Measurements from ENCODE around the gene ID1. TPM values are rescaled to one million over a fixed set of nuclear protein-coding genes. Genes with fewer than 3 reads are reported as not detected.
"Not testable (repeated sequence)": the region's sequence is repeated elsewhere in the genome, so short reads cannot be mapped to it uniquely, and the experiment has no call there.

ID1 gene
- polyA plus RNA-seq, 3 donors = 82.2 to 436 (median 301) TPM

GRCh38 chr20:31572042-31572700 lies 32.9 kb upstream of the ID1 start:
- peak overlapping the region; percentile 95 for H3K27ac ChIP-seq (ENCODE audit: low read depth, low read length)
- 23 to 27% (median 25%) methylated on average over 17 of the region's 17 CpGs for WGBS, 3 donors

DNA sequence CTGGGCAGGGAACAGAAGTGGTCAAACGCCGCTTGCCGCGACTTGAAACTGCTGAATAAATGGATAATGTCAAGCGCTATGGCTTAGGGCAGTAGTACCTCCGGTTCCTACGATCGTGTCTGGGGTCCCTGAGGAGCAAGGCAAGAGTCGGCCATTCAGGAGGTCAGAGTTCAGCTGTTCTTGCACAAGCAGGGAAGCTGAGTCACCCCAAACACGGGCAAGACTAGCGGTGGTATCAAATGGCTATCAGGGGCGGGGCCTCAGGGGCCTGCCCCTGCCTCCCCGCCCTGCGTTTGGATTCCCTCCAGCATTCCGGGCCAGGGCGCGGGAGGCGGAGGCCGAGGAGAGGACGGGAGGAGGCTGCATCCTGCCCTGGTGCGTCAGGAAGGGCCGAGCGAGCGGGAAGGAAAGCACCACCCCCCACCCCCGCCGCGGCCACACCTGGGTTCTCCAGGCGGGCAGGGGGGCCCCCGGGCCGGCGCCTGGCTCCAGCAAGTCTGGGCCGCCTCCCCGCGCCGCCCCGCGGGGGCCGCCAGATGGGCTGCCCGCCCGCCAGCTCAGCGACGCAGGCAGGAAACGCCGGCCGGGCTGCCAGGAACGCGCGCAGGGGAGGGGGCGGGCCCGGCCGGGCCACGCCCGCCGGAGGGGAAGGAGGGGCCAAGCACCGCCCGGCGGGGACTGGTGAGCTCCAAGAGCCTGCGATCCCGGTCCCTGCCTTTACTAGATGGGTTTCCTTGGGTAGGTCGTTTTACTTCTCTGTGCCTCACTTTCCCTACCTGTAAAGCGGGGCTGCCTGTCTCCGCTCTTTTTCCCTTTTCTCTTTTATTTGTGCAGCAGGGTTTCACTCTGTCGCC lies 32.2 kb upstream of the ID1 start:
- 0 to 1% (median 1%) methylated on average over 34 to 62 of the region's 63 CpGs for WGBS, 3 donors
- H3K27ac ChIP-seq (ENCODE audit: low read depth, low read length) = peak overlapping the region; percentile 95

DNA sequence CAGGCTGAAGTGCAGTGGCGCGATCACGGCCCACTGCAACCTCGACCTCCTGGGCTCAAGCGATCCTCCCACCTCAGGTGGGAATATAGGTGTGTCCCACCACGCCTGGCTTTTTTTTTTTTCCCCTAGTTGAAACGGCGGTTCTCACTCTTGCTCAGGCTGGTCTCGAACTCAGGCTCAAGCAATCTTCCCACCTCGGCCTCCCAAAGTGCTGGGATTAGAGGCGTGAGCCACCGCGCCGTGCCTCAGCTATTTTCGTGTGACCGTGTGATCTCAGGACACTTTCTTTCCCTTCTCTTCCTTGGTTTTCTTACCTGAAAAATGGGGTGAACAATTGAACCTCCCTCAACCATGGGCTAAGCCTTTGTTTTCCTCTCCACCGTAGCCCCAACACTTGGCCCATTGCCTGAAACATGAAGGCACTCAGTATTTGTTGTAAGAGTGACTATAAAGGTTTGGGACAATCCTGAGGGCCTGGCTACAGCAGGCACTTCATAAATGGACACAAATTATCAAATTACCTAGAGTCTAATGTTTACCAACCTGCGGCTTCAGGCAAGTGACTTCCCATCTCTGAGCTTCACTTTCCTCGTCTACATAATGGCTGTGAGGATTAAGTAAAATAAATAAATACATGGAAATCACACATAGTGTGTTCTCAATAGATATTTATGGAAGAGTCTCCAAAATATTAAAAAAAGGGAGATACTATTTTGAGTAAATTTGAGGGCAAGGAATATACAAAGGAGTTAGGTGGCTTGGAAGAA lies 31.4 kb upstream of the ID1 start:
- WGBS, 3 donors = 29 to 37% (median 31%) methylated on average over 19 of the region's 19 CpGs
- peak overlapping the region; percentile 95 for H3K27ac ChIP-seq (ENCODE audit: low read depth, low read length)

- H3K27ac ChIP-seq (ENCODE audit: low read depth, low read length) = not testable (repeated sequence)
- WGBS, 3 donors = 93 to 97% (median 96%) methylated on average over 9 to 10 of the region's 10 CpGs
Measured at GRCh38 chr20:31574986-31575385, 30.1 kb upstream of the ID1 start.

DNA sequence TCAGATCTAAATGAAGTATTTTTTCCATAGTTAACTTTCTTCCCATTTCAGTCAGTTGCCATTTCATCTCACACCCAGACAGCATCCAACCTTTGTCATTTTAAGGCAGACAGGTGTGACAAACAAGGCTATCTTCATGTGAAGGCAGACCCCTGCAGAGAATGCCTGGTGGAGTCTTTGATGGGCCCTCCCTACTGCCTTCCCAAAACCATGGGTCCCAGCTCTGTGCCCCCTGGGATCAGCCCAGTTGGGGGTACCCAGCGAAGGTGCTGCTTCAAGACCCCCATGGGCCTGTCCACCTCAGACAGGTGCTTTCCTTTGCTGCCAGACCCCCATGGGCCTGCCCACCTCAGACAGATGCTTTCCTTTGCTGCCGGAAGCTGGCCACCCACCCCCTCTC lies 28.3 kb upstream of the ID1 start:
- WGBS, 3 donors = 75 to 96% (median 83%) methylated on average over 2 of the region's 2 CpGs
- H3K27ac ChIP-seq (ENCODE audit: low read depth, low read length) = no peak overlapping the region

DNA sequence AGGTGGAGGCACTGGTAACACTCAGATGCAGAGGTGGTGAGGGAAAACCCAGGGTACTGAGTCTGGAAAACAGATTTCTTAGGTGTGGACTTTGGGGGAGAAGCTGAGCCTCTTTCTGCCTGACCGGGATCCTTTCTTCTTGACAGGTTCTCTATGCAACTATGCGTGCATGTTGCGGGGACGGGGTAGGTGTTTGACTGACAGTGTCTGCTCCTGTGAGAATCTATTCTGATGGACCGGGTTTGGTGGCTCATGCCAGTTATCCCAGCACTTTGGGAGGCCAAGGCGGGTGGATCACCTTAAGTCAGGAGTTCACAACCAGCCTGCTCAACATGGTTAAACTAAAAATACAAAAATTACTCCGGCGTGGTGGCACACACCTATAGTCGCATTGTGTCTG lies 27.9 kb upstream of the ID1 start:
- no peak overlapping the region for H3K27ac ChIP-seq (ENCODE audit: low read depth, low read length)
- whole genome bisulfite sequencing, 3 donors = 92 to 96% (median 93%) methylated on average over 9 of the region's 9 CpGs

- no peak overlapping the region for H3K27ac ChIP-seq (ENCODE audit: low read depth, low read length)
- WGBS, 3 donors = 95 to 97% (median 97%) methylated on average over 39 to 43 of the region's 43 CpGs
Measured at GRCh38 chr20:31578448-31579138, 26.5 kb upstream of the ID1 start.

DNA sequence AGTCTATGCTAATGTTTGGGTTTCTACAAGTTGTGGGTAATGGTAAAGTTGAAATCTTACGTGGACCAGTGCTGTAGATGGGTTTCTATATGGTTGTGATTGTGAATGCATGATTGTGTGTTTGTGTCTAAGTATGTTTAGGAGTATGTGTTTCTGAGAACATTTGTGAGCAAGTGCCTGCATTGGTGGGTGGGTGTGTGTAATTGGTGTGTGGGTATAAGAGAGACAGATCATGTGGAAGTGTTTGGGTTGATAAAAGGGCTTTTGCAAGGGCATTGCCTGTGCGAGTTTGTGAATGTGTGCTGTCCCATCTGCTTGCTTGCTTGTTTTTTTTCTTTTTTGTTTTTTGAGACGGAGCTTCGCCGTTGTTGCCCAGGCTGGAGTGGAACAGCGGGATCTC lies 25.8 kb upstream of the ID1 start:
- no peak overlapping the region for H3K27ac ChIP-seq (ENCODE audit: low read depth, low read length)
- WGBS, 3 donors = 95 to 97% (median 97%) methylated on average over 6 of the region's 6 CpGs

DNA sequence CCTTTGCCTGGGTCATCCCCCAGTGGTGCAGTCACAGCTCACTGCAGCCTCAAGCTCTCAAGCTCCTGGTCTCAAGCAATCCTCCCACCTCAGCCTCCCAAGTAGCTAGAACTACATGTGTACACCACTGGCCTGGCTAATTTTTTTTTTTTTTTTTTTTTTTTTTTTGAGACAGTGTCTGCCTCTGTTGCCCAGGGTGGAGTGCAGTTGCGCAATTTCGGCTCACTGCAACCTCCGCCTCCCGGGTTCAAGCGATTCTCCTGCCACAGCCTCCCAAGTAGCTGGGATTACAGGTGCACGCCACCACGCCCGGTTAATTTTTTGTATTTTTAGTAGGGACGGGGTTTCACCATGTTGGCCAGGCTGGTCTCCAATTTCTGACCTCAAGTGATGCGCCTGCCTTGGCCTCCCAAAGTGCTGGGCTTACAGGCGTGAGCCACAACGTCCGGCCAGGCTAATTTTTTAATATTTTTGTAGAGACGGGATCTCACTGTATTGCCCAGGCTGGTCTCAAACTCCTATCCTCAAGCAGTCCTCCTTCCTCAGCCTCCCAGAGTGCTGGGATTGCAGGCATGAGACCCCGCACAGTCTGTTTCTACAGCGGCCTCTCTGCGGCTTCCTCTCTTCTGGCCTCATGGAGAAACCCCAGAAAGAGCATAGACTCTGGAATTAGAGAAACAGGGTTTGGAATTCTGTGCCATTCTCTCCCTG lies 25.0 kb upstream of the ID1 start:
- H3K27ac ChIP-seq (ENCODE audit: low read depth, low read length) = not testable (repeated sequence)
- WGBS, 3 donors = 93 to 97% (median 97%) methylated on average over 17 of the region's 17 CpGs

DNA sequence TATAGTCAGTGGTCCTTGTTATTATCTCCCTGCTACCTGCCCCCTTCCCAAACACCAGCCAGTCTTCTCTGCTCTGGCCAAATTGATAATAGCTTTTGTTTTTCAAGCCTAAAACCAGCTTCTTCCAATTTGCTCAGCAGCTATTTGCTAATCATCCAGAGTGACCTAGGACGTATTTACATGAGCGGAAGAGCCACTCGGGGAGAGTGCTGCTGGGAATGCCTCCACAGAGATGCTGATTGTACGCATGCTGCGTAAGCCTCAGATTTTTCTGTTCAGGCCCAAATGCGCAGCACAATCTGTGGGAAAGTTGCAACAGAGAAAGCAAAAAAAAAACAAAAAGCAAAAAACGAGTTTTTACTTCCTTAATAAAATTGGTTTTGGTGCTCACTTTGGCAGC lies 24.4 kb upstream of the ID1 start:
- 80 to 83% (median 80%) methylated on average over 7 of the region's 7 CpGs for WGBS, 3 donors
- H3K27ac ChIP-seq (ENCODE audit: low read depth, low read length) = no peak overlapping the region

DNA sequence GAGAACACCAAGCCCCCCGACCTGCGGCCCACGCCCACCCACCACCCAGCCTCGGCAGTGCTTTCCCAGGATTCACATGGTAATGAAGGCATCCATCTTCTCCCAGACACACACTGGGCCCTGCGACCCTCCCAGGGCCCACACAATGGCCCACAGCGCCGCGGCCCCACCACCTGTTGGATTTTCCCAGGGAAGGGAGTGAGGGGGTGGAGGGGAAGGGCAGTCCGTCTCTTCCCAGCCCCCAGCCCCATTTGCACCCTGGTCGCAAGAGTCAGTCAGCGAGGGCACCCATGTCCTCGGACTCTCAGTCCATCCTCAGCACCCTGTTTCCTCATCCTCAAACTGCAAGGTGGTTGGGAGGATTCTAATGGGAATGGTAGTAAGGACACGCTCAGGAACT lies 23.7 kb upstream of the ID1 start:
- 75 to 93% (median 89%) methylated on average over 13 of the region's 13 CpGs for WGBS, 3 donors
- H3K27ac ChIP-seq (ENCODE audit: low read depth, low read length) = no peak overlapping the region

DNA sequence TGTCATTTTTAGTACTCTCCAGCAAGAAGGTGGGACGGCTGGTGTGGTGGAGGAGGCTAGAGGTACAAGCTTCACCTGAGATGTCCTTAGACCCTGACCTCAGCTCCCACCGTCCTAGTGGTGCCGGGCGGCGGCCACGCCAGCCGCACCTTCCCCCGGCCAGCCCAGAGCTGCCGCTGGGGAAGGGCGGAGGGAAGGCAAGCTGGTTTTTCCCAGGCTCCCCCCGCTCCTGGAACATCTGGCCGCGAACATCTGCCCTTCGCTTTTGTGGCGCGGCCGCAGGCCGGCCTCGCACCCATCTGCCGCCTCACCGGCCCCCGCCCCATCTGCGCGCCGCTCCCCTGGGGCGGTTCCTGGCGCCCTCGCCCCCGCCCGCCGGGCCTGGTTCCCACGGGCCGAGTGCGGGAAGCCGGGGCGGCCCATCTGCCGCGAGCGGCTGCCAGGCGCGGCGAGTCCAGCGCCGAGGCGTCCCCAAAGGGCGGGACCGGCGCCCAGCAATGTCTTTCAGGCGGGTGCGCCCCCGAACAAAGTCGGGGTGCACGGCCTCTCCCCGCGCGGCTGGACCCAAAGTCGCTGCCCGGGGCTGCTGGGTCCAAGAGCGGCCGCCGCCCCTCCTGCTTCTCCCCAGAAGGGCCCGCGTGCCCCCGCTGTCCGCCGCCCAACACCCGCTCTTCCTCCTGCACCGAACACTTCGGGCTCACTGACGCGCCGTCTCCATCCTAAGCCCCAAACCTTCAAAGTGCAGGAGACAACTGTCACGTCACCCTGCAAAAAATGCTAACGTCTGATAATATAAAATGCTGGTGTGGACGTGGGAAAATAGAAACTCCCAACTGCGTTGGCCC lies 17.3 kb upstream of the ID1 start:
- H3K27ac ChIP-seq (ENCODE audit: low read depth, low read length) = no peak overlapping the region
- 1 to 10% (median 2%) methylated on average over 70 to 76 of the region's 76 CpGs for WGBS, 3 donors

DNA sequence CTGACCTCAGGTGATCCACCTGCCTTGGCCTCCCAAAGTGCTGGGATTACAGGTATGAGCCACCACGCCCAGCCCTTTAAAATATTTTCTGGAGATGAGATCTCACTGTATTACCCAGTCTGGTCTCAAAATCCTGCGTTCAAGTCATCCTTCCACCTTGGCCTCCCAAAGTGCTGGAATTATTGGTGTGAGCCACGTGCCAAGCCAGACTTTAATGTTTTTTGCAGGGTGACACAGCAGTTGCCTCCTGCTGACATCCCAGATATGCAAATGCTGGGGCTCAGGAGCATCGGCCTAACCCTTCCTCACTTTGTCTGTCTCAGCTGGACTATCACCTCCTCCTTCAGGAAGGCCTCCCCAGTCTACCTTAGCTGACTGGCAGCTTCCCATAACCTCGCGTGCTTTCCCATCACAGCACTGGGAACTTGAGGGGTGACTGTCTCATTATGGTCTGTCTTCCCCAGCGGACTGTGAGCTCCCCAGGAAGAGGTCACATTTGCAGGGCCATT lies 14.3 kb upstream of the ID1 start:
- no peak overlapping the region for H3K27ac ChIP-seq (ENCODE audit: low read depth, low read length)
- WGBS, 3 donors = 86 to 94% (median 87%) methylated on average over 7 of the region's 7 CpGs

DNA sequence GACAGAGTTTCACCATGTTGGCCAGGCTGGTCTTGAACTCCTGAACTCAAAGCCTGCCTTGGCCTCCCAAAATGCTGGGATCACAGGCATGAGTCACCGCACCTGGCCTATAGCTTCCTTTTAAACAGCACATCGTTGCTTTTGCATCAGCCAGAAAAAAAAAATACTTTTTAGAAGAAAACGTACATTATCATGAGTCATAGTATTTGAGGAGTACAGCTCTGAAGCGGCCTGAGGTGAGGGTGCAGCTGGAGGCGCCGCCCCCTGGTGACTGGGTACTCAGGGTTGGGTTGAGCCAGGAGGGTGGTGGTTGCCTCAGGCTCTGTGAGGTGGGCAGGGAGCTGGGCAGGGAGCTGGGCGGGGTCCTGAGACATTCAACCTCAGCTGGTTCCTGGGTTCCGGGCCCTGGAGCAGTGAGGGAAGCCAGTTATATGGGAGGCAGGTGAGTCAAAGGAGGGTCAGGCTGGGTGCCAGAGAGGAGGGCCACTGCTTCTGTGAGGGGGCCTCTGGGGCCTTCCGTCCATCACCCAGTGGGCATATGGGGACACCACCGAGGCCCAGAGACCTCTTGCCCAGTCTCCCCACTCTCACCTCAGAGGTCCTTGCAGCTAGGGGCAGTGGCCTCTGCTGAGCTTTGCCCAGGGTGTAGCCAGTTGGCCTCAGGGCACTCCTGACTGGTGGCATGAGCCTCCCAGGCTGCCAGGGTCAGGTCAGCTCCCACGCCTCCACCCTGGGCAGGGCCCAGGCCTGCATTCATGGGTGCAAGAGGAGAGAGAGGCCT lies 11.7 kb upstream of the ID1 start:
- 75 to 88% (median 77%) methylated on average over 11 of the region's 11 CpGs for WGBS, 3 donors
- H3K27ac ChIP-seq (ENCODE audit: low read depth, low read length) = no peak overlapping the region

GRCh38 chr20:31594002-31594557 lies 11.0 kb upstream of the ID1 start:
- WGBS, 3 donors = 88 to 93% (median 88%) methylated on average over 13 of the region's 13 CpGs
- no peak overlapping the region for H3K27ac ChIP-seq (ENCODE audit: low read depth, low read length)
